Epithelial cell of proximal tubule (primary cell): ENCODE data around the gene CLSTN1. TPM values are rescaled to one million over a fixed set of nuclear protein-coding genes. Genes with fewer than 3 reads are reported as not detected.

Experiments
- DNase-seq: peaks from one replicate; pipeline ENCODE4 v3.0.0-alpha.2; 2011; ENCODE audit warnings: low read depth
- H3K4me3 ChIP-seq: 2 replicates; pipeline ENCODE4 v1.5.1; 2011; ENCODE audit warnings: low read depth, mild to moderate bottlenecking, low read length
- total RNA-seq: library from RNA; depleted of rRNA; stranded (reverse); fragments of >200 nt; gene quantifications from 2 replicates; pipeline ENCODE4 v1.2.3, GENCODE V29; 2015
- TF ChIP-seq, protein P1 (sequence below): conservative IDR thresholded peaks from 2 replicates; pipeline ENCODE4 v1.5.1; 2012; ENCODE audit warnings: low read depth, mild to moderate bottlenecking, low read length

Gene CLSTN1
- total RNA-seq, 1 donor from 2014 or later, result 87.5 TPM

GRCh38 chr1:9705337-9706093 lies 118.2 kb downstream of the CLSTN1 start:
- TF ChIP-seq, protein P1, sequence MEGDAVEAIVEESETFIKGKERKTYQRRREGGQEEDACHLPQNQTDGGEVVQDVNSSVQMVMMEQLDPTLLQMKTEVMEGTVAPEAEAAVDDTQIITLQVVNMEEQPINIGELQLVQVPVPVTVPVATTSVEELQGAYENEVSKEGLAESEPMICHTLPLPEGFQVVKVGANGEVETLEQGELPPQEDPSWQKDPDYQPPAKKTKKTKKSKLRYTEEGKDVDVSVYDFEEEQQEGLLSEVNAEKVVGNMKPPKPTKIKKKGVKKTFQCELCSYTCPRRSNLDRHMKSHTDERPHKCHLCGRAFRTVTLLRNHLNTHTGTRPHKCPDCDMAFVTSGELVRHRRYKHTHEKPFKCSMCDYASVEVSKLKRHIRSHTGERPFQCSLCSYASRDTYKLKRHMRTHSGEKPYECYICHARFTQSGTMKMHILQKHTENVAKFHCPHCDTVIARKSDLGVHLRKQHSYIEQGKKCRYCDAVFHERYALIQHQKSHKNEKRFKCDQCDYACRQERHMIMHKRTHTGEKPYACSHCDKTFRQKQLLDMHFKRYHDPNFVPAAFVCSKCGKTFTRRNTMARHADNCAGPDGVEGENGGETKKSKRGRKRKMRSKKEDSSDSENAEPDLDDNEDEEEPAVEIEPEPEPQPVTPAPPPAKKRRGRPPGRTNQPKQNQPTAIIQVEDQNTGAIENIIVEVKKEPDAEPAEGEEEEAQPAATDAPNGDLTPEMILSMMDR, result no peak
- DNase-seq, result peak; percentile 46
- H3K4me3 ChIP-seq, result no peak overlapping the region

GRCh38 chr1:9703681-9704080 lies 120.1 kb downstream of the CLSTN1 start:
- no peak for DNase-seq
- TF ChIP-seq, protein P1, result no peak
- no peak overlapping the region for H3K4me3 ChIP-seq

DNA sequence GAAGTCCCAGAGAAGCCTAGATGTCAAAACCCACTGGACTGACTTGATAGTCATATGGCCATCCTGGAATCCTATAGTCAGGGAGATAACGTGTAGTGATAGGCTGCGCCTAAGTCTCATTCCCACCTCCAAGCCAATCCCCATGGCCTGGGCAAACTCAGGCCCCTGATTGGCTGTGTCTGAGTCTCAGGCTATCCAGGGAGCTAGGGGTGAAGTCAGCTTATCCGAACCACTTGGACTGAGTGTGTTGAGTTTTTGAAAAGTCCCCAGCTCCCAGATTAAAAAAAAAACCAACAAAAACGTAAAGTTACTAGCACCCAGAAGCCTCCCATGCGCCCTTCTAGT lies 120.6 kb downstream of the CLSTN1 start:
- no peak for DNase-seq
- TF ChIP-seq, protein P1, result no peak
- no peak overlapping the region for H3K4me3 ChIP-seq

GRCh38 chr1:9701665-9702064 lies 122.1 kb downstream of the CLSTN1 start:
- no peak for DNase-seq
- no peak overlapping the region for H3K4me3 ChIP-seq

DNA sequence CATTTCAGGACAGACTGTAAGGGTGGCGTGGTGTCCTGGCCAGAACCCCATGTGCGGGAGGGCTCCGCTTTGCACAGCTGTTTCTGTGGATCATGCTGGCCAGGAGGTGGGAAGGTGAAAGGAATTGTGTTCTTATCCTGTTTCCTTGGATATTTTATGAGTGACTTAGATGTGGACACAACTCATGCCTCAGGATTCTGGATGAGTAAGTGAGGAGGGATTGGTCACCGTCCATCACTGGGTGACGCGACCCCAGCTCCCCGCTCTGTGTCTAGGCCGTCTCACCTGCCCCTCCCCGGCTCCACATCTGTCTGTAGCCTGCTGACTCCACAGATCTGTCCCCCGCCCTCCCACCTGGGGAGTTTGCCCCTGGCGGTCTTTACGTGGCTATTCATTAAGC lies 123.4 kb downstream of the CLSTN1 start:
- TF ChIP-seq, protein P1, result no peak
- no peak overlapping the region for H3K4me3 ChIP-seq
- DNase-seq, result peak; percentile 52

More at GRCh38 chr1:9701665-9702064, 122.1 kb downstream of the CLSTN1 start:
- TF ChIP-seq, protein P1, result no peak

DNA sequence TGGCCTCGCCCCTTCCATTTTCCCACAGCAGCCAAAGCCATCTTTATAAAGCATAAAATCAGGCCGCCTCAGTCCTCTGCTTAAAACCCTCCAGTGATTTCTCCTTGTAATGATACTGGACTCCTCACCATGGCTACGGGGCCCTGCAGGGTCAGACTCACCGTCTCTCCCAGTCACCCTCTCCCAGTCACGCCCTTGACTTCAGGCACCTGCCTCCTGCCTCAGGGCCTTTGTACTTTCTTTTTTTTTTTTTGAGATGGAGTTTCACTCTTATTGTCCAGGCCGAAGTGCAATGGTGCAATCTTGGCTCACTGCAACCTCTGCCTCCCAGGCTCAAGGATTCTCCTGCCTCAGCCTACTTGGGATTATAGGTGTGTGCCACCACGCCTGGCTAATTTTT lies 124.4 kb downstream of the CLSTN1 start:
- TF ChIP-seq, protein P1, result no peak
- DNase-seq, result no peak
- H3K4me3 ChIP-seq, result no peak overlapping the region

- TF ChIP-seq, protein P1, result no peak
- DNase-seq, result no peak
- no peak overlapping the region for H3K4me3 ChIP-seq
Observed at GRCh38 chr1:9696793-9697192, 127.0 kb downstream of the CLSTN1 start.
